Myocyte (in vitro differentiated cells): ENCODE results near the gene LSM7. TPM values are rescaled to one million over a fixed set of nuclear protein-coding genes. Genes with fewer than 3 reads are reported as not detected.

Experiments
- DNase-seq: peaks from one replicate; pipeline ENCODE4 v3.0.0-alpha.2; 2012; ENCODE audit warnings: low read depth
- total RNA-seq: library from RNA; depleted of rRNA; stranded (reverse); fragments of >200 nt; gene quantifications from 2 replicates; pipeline ENCODE4 v1.2.3, GENCODE V29; 2014

The LSM7 gene
- total RNA-seq, 1 donor from 2014 or later, result 226 TPM

DNA sequence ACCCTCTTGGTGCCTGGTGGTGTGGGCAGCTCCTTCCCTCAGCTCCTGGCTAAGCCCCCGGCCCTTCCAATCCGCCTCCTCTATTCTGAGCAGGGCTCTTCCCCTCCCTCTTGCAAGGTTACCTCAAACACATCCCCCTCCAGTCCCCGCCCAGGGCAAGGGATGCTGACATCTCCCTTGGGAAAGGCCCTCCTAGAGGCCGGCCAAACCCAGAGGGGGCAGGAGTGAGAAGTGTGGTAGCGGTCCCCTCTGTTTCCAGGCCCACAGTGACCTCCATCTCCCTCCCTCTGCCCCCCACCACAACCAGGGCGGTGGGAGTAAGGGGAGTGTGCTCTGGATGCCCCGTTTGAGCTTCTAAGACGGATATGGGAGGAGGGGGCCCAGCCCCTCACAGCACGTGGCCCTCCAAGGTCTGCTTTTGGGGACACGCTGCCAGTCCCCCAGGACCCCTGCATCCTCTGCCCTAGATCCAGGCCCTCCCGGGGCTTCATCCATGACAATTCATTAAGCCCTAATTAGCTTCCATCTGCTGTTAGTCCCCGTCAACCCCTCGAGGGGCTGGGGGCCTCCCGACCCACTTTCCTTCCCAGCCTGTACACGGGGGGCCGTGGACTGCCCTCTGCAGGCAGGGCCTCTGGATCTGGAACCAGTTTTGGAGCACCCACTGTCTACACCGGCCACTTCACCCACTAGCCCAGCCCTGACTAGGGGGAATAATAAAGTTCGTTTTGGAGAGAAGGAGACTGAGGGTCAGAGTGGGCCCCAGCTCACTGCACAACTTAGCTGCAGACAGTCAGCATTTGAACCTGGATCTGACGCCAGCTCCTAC lies 22.7 kb downstream of the LSM7 start:
- no peak for DNase-seq

DNA sequence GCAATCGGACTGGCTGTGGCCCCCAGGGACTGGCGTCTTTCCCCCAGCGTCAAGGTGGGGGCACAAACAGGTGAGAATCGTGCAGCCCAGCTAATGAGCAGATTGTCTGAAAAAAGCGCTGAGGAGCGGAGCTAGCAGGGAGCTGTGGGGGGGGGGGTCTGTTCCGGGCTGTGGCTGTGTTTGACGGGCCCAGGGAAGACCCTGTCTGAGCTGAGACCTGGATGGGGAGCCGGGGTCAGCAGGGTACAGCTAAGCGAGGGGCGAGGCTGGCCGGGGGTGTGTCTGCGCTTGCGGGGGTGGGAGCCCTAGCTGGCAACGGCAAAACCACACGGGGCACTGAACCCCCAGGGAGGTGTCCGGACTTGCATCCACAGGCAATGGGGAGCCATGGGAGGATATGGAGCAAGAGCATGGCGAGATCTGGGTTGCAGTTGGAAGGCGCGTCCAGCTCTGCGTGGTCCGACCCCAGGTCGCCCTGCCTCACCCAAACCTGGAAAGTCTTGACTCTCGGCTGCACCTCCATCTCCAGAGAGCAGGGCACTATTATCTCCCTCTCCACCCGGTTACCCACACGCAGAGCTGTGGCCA lies 25.1 kb downstream of the LSM7 start:
- no peak for DNase-seq

- no peak for DNase-seq
These were observed 25.8 kb downstream of the LSM7 start for GRCh38 chr19:2302319-2303210.

- DNase-seq, result no peak
These were observed 27.9 kb downstream of the LSM7 start for GRCh38 chr19:2300533-2300932.

GRCh38 chr19:2296141-2296540 lies 32.2 kb downstream of the LSM7 start:
- no peak for DNase-seq

DNA sequence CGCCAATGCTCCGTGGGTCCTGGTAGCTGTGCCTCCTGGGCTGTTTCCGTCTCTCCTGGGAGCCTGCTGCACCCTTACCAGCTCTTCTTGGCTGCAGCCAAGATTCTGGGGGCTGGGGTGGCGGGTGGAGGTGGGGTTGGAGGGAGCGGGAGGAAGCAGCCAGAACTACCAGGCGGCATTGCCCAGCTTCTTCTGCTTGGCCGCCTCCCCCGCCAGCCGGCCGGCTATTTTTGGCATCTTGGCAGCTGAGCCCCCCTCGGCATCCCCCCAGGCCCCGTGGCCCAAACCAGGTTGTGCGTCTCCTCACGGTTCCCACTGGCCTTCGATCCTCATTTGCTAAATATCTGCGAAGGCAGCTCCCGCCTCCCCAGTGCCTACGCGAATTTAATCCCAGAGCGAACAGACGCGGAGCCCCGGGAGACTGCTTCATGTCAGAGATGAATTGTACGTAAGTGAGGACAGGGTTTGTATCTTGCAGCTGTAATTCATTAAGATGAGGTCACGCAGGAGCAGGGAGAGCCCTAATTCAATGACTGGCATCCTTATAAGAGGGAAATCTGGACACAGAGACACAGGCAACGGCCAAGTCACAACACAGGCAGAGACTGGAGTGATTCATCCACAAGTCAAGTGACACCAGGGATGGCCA lies 33.6 kb downstream of the LSM7 start:
- no peak for DNase-seq

DNA sequence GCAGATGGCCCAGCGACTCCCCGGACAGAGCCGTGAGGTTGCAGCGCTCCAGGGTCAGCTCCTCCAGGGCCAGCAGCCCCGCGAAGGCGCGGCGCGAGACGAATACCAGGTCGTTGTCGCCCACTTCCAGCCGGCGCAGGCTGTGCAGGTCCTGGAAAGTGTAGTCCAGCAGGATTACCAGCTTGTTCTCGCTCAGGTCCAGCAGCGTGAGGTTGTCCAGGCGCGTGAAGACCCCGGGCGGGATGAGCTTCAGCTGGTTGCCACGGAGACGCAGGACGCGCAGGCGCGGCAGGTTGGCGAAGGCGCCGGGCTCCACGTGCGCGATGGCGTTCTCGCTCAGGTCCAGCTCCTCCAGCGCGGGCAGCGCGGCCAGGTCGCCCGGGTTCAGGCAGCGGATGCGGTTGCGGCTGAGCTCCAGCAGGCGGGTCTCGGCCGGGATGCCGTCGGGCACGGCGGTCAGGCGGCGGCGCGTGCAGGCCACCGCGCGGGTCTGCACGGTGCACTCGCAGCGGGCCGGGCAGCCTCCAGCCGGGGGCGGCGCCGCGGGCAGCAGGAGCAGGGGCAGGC lies 37.1 kb downstream of the LSM7 start:
- DNase-seq, result no peak

GRCh38 chr19:2290441-2291184 lies 37.8 kb downstream of the LSM7 start:
- DNase-seq, result no peak

DNA sequence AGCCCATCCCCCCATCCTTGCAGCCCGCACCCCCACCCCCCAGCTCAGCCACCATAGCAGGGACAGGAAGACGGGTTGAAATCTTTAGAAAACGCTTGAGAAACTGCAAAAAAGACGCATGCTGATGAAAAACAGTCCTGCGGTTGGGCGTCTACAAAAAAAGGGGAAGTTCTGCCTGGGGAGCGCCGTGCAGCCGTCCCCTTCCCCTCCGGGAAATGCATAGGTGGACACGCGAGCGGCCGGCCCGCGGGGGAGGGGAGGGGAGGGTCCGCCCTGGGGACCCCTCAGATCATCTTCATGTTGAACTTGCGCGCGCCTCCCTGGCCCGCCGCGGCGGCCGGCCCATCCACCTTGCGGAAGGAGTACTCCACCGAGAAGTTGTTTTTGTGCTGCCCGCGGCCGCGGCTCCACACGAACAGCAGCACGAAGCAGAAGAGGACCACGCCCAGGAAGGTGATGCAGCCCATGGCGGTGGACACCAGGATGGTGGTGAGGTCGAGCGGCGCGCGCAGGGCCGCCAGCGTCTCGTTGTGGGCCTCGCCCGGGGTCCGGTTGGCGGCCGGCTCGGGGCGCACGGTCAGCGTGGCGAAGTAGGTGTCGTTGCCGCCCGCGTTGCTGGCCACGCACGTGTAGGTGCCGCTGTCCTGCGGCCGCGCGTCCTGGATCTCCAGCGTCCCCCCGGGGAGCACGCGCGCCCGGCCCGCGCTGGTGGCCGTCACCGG lies 38.5 kb downstream of the LSM7 start:
- DNase-seq, result no peak

DNA sequence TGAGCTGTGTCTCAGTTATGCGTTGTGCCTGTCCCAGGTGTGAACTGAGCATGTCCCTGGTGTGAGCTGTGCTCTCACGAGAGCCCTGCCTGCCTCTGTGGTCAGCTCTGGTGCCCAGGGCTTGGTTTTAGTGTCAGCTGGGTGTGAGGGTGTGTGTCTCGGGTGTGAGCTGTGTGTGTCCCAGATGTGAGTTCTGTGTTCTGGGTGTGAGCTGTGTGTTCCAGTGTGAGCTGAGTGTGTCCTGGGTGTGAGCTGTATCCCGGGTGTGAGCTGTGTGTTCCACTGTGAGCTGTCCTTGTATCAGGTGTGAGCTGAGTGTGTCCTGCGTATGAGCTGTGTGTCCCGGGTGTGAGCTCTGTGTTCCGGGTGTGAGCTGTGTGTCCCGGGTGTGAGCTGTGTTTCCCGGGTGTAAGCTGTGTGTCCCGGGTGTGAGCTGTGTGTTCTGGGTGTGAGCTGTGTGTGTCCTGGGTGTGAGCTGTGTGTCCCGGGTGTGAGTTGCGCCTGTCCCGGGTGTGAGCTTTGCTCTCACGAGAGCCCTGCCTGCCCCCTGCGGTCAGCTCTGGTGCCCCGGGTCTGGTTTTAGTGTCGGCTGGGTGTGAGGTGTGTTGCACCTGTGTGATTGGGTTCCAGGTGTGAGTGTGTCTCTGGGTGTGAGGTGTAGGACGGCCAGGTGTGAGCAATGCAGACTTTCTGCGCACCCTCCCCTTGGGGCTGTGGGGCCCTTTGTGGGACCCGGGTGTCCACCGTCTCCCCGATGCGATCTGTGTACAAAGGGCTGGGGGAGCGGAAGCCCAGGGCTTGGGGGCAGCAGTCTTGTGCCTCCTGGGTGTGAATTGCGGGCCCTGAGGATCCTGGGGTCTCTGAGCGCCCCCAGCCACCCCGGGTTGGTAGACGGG lies 39.3 kb downstream of the LSM7 start:
- DNase-seq, result no peak

DNA sequence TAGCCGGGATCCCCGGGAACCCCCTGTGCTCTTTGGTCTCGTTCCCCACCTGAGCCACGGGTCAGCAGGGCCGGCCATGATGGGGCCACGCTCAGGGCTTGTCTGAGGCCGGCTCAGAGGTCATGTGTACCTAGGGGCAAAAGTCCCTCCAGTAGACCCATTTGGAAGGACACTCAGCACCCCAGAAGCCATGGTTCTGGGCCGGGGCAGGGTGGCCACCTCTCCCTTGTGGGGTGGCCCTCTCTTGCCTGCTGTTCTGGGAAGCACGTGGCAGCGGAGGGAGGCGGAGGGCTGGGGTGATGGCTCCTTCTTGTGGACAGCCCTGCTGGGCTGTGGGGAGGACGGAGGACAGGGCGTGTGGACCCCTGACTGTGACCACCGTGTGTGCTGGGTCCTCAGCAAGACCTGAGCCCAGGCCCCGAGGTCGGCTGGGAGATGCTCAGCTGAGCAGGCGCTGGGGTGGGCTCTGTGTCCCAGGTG lies 40.0 kb downstream of the LSM7 start:
- no peak for DNase-seq

DNA sequence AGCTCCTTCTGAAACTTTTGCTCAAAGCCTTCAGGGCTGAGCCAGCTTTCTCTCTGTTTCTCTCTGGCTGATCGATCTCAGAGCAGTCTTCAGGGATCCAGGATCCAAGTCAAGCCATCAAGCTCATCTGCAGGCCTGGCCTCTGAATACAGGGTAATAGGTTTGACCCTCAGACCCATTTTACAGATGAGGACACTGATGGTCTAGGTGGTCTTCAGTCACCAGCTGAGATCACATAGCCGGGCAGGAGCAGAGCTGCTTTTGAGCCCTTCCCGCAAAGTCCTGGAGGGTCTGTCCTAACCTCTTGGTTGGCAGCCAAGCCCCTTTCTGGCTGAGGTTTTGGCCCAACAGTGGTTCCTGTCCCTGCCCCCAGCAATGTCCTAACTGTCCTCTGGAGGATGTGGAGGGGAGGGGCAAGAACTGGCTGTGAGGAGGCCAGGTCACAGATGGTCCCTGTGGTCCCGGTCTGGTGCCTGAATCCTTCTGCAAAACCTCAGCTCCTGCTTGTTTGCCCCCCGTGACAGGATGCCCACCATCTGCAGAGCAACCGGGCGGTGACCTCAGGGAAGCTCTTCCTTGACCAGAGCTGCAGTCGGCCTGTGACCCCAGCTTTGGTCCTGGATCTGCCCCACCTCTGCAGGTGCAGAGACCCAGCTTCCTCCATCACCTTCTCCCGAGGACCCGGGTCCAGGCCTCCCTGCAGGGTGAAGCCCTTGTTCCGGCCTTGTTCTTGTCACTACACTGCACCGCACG lies 40.6 kb downstream of the LSM7 start:
- DNase-seq, result no peak

DNA sequence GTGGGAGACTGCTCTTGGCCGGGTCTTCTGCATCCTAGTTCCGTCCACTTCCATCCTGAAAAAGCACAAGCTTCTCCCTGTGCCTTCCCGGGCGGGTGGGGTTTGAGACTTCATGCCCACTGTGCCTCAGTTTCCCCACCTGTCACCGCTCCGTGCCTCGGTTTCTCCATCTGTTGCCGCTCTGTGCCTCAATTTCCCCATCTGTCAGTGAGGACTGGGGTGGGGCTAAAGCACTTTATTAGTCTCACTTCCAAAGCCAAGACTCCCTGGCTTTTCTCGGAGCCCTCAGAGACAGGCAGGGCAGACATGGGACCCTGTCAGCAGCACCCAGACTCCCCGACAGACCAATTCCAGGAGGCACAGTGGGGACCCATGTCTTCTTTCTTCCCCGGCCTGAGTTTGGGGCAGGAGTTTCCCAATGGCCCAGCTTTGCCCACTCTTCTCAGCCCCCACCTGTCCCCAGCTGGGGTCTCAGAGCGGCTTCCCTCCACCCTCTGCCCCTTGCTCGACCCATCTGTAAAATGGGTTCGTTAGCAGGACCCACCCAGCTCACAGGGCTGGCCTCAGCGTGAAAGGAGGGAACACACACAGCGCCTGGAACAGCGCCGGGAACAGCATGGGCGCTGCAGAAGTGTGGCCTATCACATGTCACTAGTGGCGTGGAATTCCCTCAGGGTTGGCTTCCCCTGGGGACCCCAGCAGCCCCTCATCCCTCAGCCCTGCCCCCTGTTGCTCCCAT lies 41.8 kb downstream of the LSM7 start:
- DNase-seq, result no peak

DNA sequence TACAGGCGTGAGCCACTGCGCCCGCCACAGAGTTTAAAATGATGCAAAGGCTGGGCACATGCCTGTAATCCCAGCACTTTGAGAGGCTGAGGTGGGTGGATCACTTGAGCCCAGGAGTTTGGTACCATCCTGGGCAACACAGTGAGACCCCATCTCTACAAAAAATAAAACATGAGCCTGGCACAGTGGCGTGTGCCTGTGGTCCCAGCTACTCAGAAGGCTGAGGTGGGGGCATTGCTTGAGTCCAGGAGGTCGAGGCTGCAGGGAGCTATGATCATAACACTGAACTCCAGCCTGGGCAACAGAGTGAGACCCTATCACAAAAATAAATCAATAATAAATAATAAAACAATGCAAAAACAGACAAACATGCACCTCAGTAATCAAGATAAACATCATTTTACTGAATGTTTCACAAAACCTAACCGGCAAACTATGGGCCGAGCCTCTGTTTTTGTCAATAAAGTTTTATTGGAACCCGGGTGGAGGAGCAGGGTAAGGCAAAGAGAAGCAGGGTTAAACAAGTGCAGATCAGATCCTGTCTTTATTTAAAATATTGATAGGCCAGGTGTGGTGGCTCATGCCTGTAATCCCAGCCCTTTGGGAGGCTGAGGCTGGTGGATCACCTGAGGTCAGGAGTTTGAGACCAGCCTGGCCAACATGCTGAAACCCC lies 44.4 kb downstream of the LSM7 start:
- no peak for DNase-seq

DNA sequence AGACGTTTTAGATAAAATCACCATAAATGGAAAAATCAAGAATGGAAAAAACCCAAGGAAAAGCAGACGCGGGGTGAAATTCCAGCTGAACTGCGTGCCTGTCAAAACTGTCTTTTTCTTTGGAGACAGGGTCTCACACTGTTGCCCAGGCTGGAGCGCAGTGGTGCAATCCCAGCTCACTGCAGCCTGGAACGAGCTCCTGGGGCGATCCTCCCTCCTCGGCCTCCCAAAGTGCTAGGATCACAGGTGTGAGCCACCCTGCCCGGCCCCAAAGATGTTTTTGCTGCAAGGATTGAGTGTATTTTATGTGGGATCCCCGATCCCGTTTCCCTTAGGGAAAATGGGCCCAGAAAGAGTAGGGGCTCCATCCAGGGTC lies 45.5 kb downstream of the LSM7 start:
- no peak for DNase-seq

DNA sequence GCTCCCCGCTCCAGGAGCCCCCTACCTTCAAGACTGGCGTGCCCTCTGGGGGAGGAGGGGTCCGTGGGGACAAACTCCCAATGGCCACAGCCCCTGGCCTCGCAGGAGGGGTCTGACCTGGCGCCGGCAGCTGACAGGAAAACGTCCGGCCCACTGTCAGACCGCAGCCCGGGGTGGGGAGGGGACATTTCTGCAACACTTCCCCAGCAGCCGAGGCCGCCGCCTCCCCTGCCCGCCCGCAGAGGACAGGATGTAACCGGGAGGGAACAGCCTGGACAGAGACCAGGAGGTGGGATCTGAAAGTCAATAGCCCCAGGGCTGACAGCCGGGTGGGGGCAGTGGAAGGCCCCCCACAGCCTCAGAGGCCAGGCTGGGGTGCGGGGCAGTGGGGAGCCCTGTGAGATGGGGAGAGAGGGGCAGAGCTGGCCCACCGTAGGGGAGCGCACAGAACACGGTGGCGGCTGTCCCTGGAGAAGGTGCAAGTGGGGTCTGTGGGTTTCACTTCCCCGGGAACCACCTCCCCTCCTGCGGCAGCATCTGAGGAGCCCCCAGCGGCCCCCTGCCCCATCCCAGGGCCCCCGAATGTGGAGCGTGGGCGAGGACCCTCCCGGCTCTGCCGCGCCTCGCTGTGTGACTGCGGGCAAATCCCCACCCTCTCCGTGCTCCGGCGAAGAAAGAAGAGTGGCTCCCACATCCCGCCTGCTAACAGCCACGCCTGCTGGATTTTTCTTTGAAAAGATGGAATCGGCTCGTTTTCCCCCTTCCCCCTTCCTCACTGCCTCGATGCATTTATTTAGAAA lies 46.1 kb downstream of the LSM7 start, which contains the start of gene PEAK3:
Gene PEAK3, minus strand, starts transcription at position 114 of the 800 bp plus-strand sequence. CDS start 1,244 bp downstream, outside the sequence.
- peak; percentile 50 for DNase-seq
